ENCODE results near the gene ARHGDIA.
"Not testable (repeated sequence)": the region's sequence is repeated elsewhere in the genome, so short reads cannot be mapped to it uniquely, and the experiment has no call there.

The ARHGDIA gene

DNA sequence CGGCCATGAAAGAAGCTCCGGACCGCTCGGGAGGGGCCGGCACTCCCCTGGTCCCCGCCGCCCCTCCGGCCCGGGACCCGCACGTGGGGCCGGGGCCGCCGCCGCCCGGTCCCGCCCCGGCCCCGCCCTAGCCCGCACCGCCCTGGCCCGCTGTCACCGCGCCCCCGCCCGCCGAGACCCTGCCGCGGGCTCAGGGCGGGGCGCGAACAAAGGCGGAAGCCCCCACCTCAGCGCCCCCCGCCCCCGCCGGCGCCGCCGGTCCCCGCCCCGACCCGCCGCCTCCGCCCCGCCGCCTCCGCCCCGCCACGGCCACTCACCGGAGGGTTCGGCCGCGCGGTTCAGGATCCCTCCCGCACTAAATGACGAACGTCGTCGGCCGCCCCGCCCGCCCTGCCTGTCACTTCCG lies at the start of gene ARHGDIA:
Gene ARHGDIA (minus strand): TSS at position 357 of the 406 bp plus-strand sequence. CDS start 1,407 bp downstream, outside the sequence.
- FAIRE-seq = no peak

DNA sequence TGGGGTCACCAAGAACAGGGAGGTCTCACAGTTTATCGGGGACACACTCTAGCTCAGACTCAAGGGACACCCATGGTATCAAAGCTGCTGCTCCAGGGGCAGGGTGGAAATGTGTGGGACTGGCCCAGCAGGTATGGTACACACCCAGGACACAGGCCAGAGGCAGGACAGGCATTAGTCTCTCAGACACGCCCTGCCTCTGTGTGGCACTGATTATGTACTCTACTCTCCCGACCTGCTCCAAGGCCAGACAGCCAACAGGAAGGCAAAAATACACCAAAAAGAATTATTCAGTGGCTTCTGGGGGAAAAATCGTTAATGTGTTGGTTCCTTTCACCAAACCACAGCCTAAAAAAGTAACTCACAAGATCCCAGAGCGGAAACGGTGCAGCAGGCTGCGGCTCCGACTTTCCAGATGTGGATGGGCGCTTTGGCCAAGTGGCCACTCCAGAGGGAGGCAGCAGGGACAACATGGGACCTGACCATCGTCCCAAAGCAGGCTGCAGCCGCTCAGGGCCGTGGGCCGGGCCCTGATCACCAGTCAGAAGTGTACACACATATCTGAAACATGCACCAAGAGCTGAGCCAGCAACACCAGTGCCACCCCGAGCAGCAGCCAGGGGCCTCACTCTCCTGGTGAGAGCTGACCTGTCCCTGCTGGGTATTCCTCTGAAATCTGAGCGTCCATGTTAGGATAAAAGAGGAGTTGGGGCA lies 47.9 kb upstream of the ARHGDIA start:
- no peak for FAIRE-seq

DNA sequence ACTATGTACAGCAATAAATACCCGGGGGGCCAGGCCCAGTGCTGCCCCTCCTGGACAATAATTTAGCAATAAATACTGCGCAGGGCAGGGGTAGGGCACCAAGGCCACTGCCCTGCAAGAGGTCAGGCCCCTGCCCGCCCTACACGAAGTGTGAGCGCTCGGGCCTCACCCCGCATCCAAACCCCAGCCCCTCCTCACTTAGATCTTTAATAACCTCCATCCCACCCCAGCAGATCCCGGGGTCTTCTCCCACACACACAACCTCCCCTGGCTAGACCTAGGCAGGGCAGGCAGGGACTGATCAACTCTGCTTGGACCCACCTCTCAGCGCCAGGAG lies 47.2 kb upstream of the ARHGDIA start:
- not testable (repeated sequence) for FAIRE-seq

DNA sequence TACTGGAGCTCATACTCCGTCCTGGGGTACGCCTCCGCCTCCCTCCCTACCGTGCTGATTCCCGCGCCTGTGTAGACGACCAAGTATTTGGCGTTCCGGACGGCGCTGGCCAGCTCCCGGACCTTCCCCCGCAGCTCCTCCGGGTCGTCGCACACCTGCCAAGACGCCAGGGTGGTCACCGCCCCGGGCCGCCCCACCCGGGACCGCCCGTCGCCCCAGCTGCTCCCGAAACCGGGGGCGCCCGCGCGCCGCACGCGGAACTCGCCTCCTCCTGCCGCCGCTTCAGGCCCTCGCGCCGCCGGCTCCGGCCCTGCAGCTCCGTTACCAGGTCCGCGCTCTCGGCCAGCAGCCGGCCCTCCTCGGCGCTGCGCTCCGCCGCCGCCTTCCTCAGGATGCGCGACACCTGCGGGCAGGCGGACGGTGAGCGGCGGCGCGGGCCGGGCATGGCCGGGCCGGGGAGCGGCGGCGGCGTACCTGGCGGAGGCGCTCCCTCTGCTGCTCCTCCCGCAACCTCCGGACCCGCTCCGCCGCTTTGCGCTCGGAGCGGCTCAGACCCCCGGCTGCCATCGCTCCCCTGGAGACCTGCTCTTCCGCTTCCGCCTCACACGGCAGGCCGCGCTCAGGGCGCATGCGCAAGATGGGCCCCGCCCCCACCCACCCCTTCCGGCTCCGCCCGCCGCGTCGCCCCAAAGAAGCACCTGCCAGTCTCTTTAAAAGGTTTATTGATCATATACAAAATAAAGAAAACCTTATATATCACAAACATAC lies 46.6 kb upstream of the ARHGDIA start, which contains the start of gene SIRT7:
Gene SIRT7 (minus strand): TSS at position 612 of the 768 bp plus-strand sequence. CDS start 45 bp downstream, at position 567.
- no peak for FAIRE-seq

DNA sequence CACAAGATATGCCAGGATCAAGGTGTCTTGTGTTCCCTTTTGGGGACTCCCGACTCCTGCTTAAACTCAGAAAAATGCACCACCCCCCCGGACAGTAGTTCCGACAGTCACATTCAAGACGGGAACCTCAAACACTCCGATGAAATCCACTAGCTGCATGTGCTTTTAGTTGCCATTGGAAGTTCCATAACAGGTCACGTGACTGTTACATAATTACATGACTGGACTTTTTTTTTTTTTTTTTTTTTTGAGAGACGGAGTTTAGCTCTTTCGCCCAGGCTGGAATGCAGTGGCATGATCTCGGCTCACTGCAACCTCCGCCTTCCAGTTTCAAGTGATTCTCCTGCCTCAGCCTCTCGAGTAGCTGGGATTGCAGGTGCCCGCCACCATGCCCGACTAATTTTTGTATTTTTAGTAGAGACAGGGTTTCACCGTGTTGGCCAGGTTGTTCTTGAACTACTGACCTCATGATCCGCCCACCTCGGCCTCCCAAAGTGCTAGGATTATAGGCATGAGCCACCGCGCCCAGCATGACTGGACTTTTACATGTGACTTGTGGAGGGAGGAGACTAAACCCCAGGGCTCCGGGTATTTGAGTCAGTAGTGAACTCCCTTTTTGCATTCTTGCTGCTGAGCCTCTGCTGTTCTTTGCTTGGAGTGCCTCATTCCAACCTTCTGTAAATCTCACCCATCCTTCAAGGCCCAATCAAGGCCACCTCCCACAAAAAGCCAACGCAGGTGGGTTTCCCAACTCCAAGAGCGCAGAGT lies 45.3 kb upstream of the ARHGDIA start:
- no peak for FAIRE-seq

DNA sequence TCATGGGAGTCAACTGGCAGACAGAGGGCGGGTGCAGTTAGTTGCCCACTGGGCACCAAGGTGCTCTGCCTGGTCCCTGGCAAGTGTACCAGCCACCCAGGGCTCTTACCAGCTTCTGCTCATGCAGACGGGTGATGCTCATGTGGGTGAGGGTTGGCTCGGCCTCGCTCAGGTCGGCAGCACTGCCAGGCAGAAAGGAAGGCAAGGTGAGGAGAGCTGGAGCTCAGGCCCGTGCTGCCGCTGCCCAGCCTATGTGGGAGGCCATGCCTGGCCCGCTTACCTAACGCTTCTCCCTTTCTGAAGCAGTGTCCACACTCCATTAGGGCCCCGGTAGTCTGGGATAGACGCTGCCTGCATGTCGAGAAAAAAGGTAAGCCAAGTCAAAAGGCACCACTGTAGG lies 44.2 kb upstream of the ARHGDIA start:
- FAIRE-seq = no peak

DNA sequence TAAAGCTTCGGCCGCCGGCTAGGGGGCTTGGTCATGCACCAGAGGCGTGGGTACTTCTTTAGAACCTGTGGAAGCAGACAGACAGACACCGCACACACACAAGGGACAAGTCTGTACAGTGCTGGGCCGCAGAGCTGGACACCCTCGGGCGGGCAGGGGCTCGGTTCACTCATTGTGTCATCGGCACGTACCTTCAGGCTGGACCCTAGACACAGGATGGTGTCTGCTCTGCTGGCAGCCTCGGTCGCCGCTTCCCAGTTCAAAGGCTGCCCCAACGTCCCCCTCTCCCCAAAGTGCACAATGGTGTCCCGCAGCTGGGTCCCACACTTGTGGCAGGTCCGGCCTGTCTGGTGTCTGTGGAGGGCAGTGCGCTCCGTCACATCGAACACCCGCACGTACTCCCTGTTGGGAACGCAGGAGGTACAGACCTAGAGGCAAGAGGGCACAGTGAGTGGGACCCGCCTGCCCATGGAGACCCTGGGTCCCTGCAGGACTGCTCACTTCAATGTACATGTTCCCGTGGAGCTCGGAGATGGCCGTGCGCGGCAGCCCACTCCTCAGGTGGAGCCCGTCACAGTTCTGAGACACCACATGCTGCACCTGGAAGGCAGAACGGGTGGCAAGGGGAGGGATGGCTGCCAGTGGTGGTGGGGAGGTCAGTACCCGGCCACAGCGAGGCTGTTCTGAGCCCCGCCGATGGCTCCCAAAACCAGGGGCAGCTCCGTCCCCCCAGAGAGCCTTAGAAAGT lies 43.1 kb upstream of the ARHGDIA start:
- no peak for FAIRE-seq

- no peak for FAIRE-seq
These were observed 42.4 kb upstream of the ARHGDIA start for GRCh38 chr17:81913394-81914102.

DNA sequence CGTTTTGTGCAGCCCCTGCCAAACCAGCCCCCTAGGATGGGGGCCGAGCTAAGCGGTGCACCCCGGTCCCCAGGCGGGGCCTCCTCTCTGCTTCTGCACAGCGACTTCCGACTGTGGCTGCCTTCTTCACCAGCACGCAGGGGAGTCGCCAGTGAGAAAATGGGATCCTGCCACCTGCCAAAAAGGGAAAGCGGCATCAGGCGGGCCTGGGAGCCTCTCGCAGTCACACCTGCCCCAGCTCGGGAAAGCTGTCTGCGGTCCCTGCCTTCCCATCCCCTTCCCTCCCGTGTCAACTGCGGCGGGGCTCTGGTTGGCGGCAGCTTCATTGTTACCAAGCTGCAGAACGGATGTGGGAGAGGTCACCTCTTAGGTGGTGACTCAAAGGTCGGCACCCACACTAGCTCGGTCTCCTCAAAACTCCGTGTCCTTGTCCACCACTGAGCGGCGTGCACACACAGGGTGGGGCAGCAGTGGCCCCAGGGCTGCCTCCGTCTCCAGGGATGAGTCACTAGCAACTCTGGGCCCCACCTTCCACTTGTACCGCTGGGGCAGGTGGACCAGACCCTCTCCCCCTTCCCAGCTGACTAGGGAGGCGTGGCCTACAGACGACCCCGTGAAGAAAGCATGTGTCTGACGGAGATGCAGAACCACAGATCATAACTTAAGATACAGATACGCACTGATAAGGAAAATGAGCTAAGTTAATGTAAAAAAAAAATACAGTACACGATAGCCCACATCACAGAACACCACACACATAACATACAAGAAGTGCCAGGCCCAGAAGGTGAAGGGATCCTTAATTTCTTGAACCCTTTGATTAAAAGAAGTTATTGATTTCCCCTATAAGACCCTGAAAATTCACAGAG lies 41.5 kb upstream of the ARHGDIA start:
- no peak for FAIRE-seq

GRCh38 chr17:81911969-81912368 lies 40.8 kb upstream of the ARHGDIA start:
- FAIRE-seq = no peak

- FAIRE-seq = no peak
These were observed 40.3 kb upstream of the ARHGDIA start, which contains the start of gene PCYT2 for GRCh38 chr17:81911277-81911961. Gene PCYT2, minus strand, starts transcription at chr17:81911399. Its CDS starts 44 bp downstream, at chr17:81911355.

- no peak for FAIRE-seq
These were observed 39.7 kb upstream of the ARHGDIA start for GRCh38 chr17:81910840-81911276.

- no peak for FAIRE-seq
These were observed 39.1 kb upstream of the ARHGDIA start for GRCh38 chr17:81909966-81910839.

DNA sequence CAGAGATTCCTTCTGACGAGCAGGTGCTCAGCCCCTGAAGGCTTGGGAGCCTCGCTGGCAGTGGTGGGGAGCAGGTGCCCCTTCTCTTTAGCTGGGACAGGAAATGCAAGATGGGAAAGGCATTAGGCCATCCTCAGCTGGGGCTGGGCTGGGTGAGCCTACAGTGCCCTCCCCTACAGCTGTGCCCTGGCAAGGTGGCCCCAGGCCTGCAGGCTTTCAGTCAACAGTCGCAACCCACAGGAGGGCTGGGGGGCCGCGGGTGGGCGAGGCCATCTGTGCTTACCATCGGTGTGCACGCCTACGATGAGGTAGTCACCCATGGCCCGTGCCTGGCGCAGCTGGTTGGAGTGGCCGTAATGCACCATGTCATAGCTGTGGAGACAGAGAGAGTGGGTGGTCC lies 38.1 kb upstream of the ARHGDIA start:
- no peak for FAIRE-seq

DNA sequence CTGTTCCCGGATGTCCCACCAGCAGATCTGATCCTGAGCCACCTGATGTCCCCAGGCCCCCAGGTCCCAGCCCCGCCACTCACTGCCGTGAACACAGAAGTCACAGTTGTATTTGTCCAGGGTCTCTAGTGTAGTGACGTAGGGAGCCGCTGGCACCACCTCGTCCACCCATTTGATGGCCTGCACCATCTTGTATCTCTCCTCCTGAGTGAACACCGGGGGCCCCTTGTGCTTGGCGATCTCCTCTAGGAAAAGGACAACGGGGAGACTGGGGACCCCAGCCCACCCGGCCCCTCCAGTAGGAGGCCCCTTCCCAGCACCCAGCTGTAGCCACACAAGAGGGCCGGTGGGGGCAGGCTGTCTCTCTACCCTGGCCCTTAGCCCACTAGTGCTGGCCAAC lies 37.7 kb upstream of the ARHGDIA start:
- no peak for FAIRE-seq

GRCh38 chr17:81907219-81908145 lies 36.3 kb upstream of the ARHGDIA start:
- no peak for FAIRE-seq

- FAIRE-seq = no peak
These were observed 35.5 kb upstream of the ARHGDIA start for GRCh38 chr17:81906476-81907218.
